ENCODE results near the gene RNF144B.
"Not testable (repeated sequence)": the region's sequence is repeated elsewhere in the genome, so short reads cannot be mapped to it uniquely, and the experiment has no call there.

DNA sequence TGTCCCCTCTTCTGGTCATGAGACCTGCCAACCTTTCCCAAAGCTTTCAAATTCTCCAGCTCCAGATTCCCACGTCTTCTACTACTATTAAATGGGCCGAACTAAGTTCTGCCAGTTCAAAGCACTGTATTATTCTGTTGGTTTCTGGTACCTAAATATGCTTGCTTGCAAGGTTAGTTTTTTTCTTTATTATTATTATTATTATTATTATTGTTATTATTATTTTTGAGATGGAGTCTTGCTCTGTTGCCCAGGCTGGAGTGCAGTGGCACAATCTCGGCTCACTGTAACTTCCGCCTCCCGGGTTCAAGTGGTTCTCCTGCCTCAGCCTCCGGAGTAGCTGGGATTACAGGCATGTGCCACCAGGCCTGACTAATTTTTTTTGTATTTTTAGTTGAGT, 17.8 kb downstream of the RNF144B start:
- TF ChIP-seq POLR2AphosphoS5, POLR2A (IDR thresholded peaks at IDR 0.05): not testable (repeated sequence)
- TF ChIP-seq, protein P1, sequence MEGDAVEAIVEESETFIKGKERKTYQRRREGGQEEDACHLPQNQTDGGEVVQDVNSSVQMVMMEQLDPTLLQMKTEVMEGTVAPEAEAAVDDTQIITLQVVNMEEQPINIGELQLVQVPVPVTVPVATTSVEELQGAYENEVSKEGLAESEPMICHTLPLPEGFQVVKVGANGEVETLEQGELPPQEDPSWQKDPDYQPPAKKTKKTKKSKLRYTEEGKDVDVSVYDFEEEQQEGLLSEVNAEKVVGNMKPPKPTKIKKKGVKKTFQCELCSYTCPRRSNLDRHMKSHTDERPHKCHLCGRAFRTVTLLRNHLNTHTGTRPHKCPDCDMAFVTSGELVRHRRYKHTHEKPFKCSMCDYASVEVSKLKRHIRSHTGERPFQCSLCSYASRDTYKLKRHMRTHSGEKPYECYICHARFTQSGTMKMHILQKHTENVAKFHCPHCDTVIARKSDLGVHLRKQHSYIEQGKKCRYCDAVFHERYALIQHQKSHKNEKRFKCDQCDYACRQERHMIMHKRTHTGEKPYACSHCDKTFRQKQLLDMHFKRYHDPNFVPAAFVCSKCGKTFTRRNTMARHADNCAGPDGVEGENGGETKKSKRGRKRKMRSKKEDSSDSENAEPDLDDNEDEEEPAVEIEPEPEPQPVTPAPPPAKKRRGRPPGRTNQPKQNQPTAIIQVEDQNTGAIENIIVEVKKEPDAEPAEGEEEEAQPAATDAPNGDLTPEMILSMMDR (IDR thresholded peaks at IDR 0.05 in 8 of 11, conservative IDR thresholded peaks at IDR 0.05 in 3 of 11): not testable (repeated sequence)

Measured in spleen (tissue), 7 donors.